Heart left ventricle (tissue), 16 donors: ENCODE data around the gene UGCG. TPM values are rescaled to one million over a fixed set of nuclear protein-coding genes. Genes with fewer than 3 reads are reported as not detected.

ENCODE experiments used
- ATAC-seq, 4 donors: fragments of 200-7000 bp; cut with Tn5 transposase; one replicate each; pipeline ENCODE4 v1.9.1; 2020 to 2022; ENCODE audit warnings: moderate library complexity in 4 of 4, mild to moderate bottlenecking in 3 of 4, moderate number of reproducible peaks in 1 of 4
- DNase-seq, 5 donors: peaks; one replicate each; pipeline ENCODE4 v3.0.0-alpha.2; 2020
- H3K27ac ChIP-seq, 12 donors: fragments of 200-600 bp; sonication (generic) in 4 of 12; one replicate each; pipeline versions ENCODE4 v1.5.0 to v1.8.0; 2016 to 2022; ENCODE audit warnings: mild to moderate bottlenecking in 2 of 12
- H3K27me3 ChIP-seq, 9 donors: fragments of 200-600 bp; sonication (generic) in 2 of 9; one replicate each; pipeline versions ENCODE4 v1.5.1 to v1.8.0; 2016 to 2022; ENCODE audit warnings: mild to moderate bottlenecking in 3 of 9
- H3K36me3 ChIP-seq, 9 donors: fragments of 200-600 bp; sonication (generic) in 2 of 9; one replicate each; pipeline versions ENCODE4 v1.5.0 to v1.8.0; 2018 to 2022; ENCODE audit warnings: mild to moderate bottlenecking in 2 of 9
- H3K4me1 ChIP-seq, 12 donors: fragments of 200-600 bp; sonication (generic) in 4 of 12; one replicate each; pipeline versions ENCODE4 v1.5.0 to v1.8.0; 2016 to 2022; ENCODE audit warnings: mild to moderate bottlenecking in 3 of 12
- H3K4me3 ChIP-seq, 12 donors: fragments of 200-600 bp; sonication (generic) in 4 of 12; one replicate each; pipeline versions ENCODE4 v1.5.0 to v1.8.0; 2017 to 2022; ENCODE audit warnings: mild to moderate bottlenecking in 9 of 12, moderate library complexity in 4 of 12
- H3K9me3 ChIP-seq, 12 donors: fragments of 200-600 bp; sonication (generic) in 4 of 12; one replicate each; pipeline versions ENCODE4 v1.5.0 to v1.8.0; 2016 to 2022; ENCODE audit warnings: mild to moderate bottlenecking in 1 of 12
- POLR2A ChIP-seq, 2 donors: fragments of 450-650 bp; IDR thresholded peaks; one replicate each; pipeline ENCODE4 v1.6.1; 2017; ENCODE audit warnings: antibody characterized with exemption in 2 of 2, mild to moderate bottlenecking in 2 of 2, moderate library complexity in 2 of 2
- WGBS, 4 donors: extraction: QIAGEN DNeasy Blood & Tissue Kit in 2 of 4; methylation state at CpG; one replicate each; pipeline versions ENCODE4 v1.1.5 to v1.1.7; 2013 to 2018; 5-methylcytosine and 5-hydroxymethylcytosine counted together
- intact Hi-C, 10 donors: fragments of 100-400 bp; cut with DNase I; formaldehyde crosslinking; loops; one replicate each; pipeline versions ENCODE4 v1.11.1 to v1.14.2; 2022
- polyA plus RNA-seq, 2 donors: library from polyadenylated mRNA; stranded (reverse); fragments of 200-250 nt; gene quantifications; one replicate each; pipeline ENCODE4 v1.2.3, GENCODE V29; 2013
- total RNA-seq, 9 donors: library from RNA; depleted of rRNA in 2 of 9; stranded (reverse); fragments of >200 nt in 2 of 9; fragmentation: NEBNext Ultra II Directional in 3 of 9; extraction: Animal tissue kit (Norgen Biotek cat#: 25700) in 3 of 9; gene quantifications; one replicate each; pipeline versions ENCODE4 v1.1.0 to v1.2.4, GENCODE V29; 2016 to 2023
- TF ChIP-seq, protein P1 (sequence below), 12 donors: fragments of 200-600 bp; sonication (generic) in 4 of 12; IDR thresholded peaks; one replicate each; pipeline versions ENCODE4 v1.5.0 to v1.8.0; 2018 to 2022; ENCODE audit warnings: antibody characterized with exemption in 12 of 12, mild to moderate bottlenecking in 5 of 12
- donor health status: ischemic (EF 13 %, LVEDD 7.1; RV severe dilation, severe dysfunction).
- donor health status: healthy with polysubstance abuse.
- donor health status: DM: no; HTN: yes; CAD: no.
- donor health status: DM: no; HTN: no; CAD: no.
- donor health status: ischemic (EF 25% LVEDD 6.9; RV normal size, moderate dysfunction).
- donor health status: ischemic (EF 25% LVEDD 5.7; RV mildly dilated, moderate dysfunction).
- donor health status: healthy.
- donor health status: DM: yes; HTN: yes; CAD: no.
- donor health status: ischemic (EF 35%, LVEDD 5.7; RV mildly dilated, moderate dysfunction).
- donor health status: nonischemic (EF 11% LVEDD 7.7; RV severe dilation, severe dysfunction).
- donor health status: DM: yes; HTN: yes; CAD: no.
- donor health status: PGD.
- donor health status: ischemic (EF 29% LVEDD 5.4; RV normal size, mild dysfunction).
- donor health status: nonischemic (EF 23%, LVEDD 6.1; RV moderate dilation, normal function).

Gene UGCG
- total and polyA plus RNA-seq, 11 donors, result 10.0 to 52.0 (median 17.5) TPM

DNA sequence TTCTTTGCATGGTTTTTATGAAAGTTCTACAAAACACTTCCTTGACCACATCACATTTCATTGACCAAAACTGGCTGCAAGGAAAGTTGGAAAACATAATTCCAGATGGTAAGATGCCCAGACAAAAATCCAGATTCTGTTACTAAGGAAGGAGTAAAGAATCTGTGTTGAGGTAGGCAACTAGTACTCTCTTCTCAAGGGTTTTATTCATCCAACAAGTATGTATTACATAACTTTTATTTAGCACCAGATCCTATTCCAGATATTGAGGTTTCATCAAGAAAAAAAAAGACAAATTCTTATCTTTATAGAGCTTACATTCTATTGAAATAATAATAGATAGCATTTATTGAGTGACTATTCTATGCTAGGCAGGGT, 43.2 kb upstream of the UGCG start:
- TF ChIP-seq, protein P1, sequence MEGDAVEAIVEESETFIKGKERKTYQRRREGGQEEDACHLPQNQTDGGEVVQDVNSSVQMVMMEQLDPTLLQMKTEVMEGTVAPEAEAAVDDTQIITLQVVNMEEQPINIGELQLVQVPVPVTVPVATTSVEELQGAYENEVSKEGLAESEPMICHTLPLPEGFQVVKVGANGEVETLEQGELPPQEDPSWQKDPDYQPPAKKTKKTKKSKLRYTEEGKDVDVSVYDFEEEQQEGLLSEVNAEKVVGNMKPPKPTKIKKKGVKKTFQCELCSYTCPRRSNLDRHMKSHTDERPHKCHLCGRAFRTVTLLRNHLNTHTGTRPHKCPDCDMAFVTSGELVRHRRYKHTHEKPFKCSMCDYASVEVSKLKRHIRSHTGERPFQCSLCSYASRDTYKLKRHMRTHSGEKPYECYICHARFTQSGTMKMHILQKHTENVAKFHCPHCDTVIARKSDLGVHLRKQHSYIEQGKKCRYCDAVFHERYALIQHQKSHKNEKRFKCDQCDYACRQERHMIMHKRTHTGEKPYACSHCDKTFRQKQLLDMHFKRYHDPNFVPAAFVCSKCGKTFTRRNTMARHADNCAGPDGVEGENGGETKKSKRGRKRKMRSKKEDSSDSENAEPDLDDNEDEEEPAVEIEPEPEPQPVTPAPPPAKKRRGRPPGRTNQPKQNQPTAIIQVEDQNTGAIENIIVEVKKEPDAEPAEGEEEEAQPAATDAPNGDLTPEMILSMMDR (IDR thresholded peaks at IDR 0.05), result no peak
- TF ChIP-seq POLR2A (IDR thresholded peaks at IDR 0.05), result no peak
- DNase-seq (no peak), ATAC-seq (no peak)
- H3K9me3 ChIP-seq, result no peaks in the 10 kb centered on the region
- no peak overlapping the region for H3K27ac ChIP-seq
- peaks cover 0 to 14% (median 0%) of the 10 kb centered on the region in 12 donors for H3K4me1 ChIP-seq
- H3K4me3 ChIP-seq, result no peak overlapping the region
- H3K36me3 ChIP-seq, result no peaks in the 10 kb centered on the region
- intact Hi-C loops, result no loop called here
- no peaks in the 10 kb centered on the region for H3K27me3 ChIP-seq

DNA sequence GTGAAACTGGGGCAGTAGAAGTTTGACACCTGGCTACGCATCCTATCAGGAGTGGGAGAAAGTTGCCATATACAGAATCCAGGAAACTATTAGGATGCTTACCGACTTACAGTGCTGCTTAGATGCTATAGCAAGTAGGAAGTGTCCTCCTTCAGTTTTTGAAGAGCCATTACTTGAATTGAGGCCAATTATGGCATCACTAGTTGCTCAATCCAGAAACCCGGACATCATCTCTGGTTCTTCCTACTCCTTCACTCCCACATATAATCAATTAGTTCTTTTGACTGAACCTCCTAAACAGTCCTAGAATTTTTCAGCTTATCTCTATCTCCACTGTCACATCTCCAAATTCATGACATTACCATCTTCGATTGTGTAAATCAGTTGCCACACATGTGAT, 41.8 kb upstream of the UGCG start:
- H3K4me1 ChIP-seq, result peaks cover 0 to 10% (median 0%) of the 10 kb centered on the region in 12 donors
- intact Hi-C loops, result no loop called here
- no peaks in the 10 kb centered on the region for H3K9me3 ChIP-seq
- H3K4me3 ChIP-seq, result no peak overlapping the region
- no peaks in the 10 kb centered on the region for H3K27me3 ChIP-seq
- TF ChIP-seq POLR2A (IDR thresholded peaks at IDR 0.05), result no peak
- ATAC-seq, result no peak
- no peak overlapping the region for H3K27ac ChIP-seq
- H3K36me3 ChIP-seq, result no peaks in the 10 kb centered on the region
- WGBS, 4 donors, result 62 to 83% (median 78%) methylated on average over 4 of the region's 4 CpGs
- no peak for DNase-seq

DNA sequence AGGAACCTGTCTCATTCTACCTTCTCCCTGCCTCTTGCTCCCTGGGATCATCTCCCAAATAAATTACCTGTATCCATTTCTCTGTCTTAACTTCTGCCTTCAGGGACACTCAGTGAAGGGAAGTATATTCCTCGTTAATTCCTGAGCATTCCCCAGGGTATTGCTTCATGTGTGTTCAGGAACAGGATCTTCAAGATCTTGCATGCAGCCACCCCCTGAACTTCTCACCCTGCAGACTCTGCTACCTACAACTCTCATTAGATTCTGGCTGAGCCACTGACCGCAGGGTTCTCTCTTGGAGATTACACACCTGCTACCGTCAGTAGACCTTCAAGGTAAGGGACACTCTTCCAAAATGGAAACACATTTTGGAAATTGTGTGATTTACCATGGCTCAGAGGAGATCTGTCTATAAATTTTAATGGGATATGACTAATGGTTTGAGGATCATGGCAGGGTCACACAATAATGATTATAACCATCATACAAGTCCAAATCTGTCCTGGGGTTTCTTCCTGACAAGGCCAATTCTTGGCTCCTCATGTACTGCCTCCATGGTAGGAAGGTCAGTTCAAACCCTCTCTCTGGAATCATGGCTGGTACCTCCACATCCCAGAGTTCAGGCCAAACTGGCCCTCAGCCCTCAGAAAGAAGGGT, 38.9 kb upstream of the UGCG start:
- Histone ChIP-seq H3K4me3 (no peak overlapping the region), H3K9me3 (peaks cover 0 to 10% (median 0%) of the 10 kb centered on the region in 12 donors), H3K4me1 (no peaks in the 10 kb centered on the region), H3K27ac (no peak overlapping the region), H3K36me3 (no peaks in the 10 kb centered on the region), H3K27me3 (no peaks in the 10 kb centered on the region)
- TF ChIP-seq, protein P1 (IDR thresholded peaks at IDR 0.05), result no peak
- no peak for TF ChIP-seq POLR2A (IDR thresholded peaks at IDR 0.05)
- DNase-seq (no peak), ATAC-seq (no peak)
- intact Hi-C loops, result no loop called here
- 80 to 87% (median 84%) methylated on average over 3 of the region's 3 CpGs for WGBS, 4 donors

DNA sequence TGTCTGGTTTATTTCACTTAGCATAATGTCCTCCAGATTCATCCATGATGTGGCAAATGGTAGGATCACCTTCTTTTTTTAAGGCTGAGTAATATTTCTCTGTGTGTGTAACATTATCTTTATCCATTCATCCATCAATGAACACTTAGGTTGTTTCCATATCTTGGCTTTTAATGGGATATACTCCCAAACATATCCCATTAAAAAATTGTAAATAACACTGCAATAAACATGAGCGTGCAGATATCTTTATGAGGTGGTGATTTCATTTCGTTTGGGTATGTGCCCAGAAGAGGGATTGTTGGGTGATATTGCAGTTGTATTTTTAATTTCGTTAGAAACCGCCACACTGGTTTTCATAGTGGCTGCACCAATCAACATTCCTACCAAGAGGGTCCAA, 36.2 kb upstream of the UGCG start:
- Histone ChIP-seq H3K27ac (no peak overlapping the region), H3K4me1 (no peaks in the 10 kb centered on the region), H3K36me3 (no peaks in the 10 kb centered on the region), H3K4me3 (no peak overlapping the region), H3K9me3 (peaks cover 0 to 10% (median 0%) of the 10 kb centered on the region in 12 donors), H3K27me3 (no peaks in the 10 kb centered on the region)
- DNase-seq (no peak), ATAC-seq (no peak)
- intact Hi-C loops, result no loop called here
- WGBS, 4 donors, result 88 to 95% (median 93%) methylated on average over 4 of the region's 4 CpGs
- TF ChIP-seq, protein P1 (IDR thresholded peaks at IDR 0.05), result no peak
- TF ChIP-seq POLR2A (IDR thresholded peaks at IDR 0.05), result no peak

DNA sequence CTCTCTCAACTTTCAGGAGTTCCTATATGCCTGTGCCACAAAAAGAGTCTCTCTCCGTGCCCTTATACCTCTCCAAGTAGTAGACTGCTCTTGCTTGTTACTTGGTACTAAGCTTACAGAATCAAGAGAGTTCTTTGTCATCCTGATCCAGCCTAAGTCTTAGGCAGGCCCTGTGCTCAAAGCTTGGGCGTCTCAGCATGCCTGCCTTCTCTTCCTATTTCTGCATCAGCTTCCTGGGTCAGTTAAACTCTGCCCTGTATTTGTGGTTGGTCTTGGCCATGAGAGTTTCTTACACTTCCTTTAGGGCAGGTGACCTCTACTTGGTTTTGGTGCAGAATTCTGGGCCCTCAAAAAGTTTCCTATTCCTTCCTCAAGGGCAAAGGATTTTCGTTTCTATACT, 33.0 kb upstream of the UGCG start:
- Histone ChIP-seq H3K27me3 (no peaks in the 10 kb centered on the region), H3K4me1 (no peaks in the 10 kb centered on the region), H3K9me3 (peaks cover 0 to 13% (median 0%) of the 10 kb centered on the region in 12 donors), H3K27ac (no peak overlapping the region), H3K4me3 (no peak overlapping the region), H3K36me3 (no peaks in the 10 kb centered on the region)
- ATAC-seq, result no peak
- 86 to 88% (median 87%) methylated on average over 3 of the region's 3 CpGs for WGBS, 4 donors
- intact Hi-C loops, result no loop called here
- TF ChIP-seq, protein P1 (IDR thresholded peaks at IDR 0.05), result no peak
- TF ChIP-seq POLR2A (IDR thresholded peaks at IDR 0.05), result no peak
- no peak for DNase-seq
